NK-92 treated with Interleukin-12 subunit alpha and Interleukin-12 subunit beta, amount 100 ng/mL, for 24 hours (cell line): ENCODE measurements around the gene PLCB2.

Experiments
- DNase-seq: peaks from one replicate; lab custom pipeline; 2025; lab: John Stamatoyannopoulos, UW

PLCB2 gene

DNA sequence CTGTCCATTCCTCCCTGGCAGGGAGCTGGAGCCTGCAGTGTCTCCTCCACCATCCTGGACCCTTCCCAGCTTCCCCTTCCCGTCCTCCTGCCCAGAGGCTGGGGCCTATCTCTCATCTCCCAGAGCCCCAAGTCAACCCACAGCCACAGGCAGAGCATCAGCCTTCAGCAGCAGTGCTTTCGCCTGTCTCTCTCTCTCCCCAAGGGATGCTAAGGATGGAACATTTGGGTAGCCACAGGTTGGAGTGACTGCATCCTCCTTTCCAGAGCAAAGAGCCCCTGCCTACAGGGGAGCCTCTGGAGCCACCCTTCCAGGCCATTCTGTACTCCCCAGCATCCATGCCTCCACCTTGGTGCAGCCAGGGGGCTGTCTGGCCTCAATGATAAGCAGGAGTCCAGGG, 4.2 kb downstream of the PLCB2 start:
- no peak for DNase-seq

DNA sequence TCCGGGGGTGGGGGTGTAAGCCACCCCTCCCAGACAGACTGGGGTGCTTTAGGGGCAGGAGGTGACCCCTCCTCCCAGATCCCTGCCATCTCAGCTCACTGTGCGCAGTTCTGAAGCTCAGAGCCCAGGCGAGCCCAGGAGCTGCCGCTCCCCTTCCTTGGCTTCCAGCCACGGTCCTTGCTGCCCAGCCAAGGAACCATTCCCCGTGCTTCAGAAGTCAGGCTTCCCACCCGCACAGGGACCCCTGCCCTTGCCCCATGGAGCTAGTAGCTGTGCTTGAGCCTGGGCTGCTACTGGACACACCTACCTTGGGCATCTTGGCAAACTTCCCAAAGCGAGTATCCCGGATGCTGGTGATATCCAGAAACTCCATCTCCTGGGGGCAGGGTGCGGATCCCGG, 4.8 kb downstream of the PLCB2 start:
- DNase-seq = no peak

- no peak for DNase-seq
Observed at GRCh38 chr15:40302288-40302886, 5.3 kb downstream of the PLCB2 start.

DNA sequence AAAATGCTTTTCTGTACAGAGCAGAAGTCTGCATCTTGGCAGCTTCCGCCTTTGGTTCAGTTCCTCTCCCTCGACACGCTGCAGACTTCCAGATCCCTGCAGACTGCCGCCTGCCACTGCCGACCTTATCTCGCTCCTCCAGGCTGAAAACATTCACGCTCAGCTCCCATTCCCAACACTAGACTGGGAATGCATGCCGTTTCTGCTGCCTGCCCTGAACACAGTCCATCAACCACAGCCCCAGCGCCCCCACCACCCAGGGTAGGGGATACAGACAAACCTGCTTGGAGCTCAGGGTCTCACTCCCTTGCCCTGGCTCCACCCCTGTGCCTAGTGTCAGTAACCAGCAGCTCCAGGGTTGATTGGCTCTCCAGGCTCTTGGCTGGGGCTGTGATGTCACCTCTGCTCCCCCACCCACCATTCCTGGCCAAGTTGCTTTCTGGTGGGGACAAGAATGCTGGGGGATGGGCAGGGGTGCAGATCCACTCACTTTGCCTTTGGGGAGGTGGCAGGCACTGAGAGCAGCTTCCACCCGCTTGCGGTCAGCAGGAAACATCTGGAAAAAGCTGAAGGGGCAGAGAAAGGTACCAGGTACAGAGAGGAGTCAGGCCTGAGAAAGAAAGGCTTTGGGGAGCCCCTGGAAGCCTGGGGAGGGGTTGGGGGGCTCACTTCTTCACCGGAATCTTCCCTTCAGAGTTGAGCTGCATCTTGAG, 6.1 kb downstream of the PLCB2 start:
- DNase-seq = no peak

- DNase-seq = no peak
Observed at GRCh38 chr15:40300771-40301170, 7.0 kb downstream of the PLCB2 start.

- no peak for DNase-seq
Observed at GRCh38 chr15:40300367-40300766, 7.4 kb downstream of the PLCB2 start.

DNA sequence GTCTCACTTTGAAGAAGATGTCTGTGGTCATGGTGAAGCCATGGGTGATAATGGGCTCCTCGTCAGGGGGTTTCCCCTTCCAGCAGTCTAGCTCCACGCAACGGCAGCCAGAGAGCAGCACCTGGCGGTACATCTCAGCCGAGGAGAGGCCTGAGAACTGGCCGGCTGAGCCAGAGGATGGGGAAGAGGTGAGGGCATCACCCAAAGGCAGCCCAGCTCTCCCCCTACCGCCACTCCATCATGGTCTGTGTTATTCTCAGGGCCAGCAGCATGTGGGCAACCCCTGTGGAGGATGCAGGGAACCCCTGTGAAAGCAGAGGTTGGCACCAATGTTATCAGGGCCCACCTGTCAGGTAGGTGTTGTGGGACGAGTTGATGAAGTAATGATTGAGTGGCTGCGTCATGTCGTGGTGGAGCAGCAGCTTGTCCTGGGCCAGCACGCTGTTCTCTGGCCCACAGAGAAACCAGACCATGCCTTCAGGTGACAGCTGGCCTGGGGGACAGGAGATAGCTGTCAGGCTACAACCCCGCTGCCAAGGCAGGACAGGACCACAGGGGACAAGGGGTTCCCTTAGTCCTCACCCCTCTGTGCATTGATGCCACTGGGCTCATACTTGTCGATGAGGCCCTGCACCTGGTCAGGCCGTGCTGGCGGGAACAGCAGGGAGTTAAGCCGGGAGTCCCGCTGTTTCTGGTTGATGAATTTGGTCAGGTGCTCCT, 9.4 kb downstream of the PLCB2 start:
- no peak for DNase-seq

- DNase-seq = no peak
Observed at GRCh38 chr15:40297356-40297755, 10.4 kb downstream of the PLCB2 start.

- no peak for DNase-seq
Observed at GRCh38 chr15:40296561-40297230, 11.0 kb downstream of the PLCB2 start.

DNA sequence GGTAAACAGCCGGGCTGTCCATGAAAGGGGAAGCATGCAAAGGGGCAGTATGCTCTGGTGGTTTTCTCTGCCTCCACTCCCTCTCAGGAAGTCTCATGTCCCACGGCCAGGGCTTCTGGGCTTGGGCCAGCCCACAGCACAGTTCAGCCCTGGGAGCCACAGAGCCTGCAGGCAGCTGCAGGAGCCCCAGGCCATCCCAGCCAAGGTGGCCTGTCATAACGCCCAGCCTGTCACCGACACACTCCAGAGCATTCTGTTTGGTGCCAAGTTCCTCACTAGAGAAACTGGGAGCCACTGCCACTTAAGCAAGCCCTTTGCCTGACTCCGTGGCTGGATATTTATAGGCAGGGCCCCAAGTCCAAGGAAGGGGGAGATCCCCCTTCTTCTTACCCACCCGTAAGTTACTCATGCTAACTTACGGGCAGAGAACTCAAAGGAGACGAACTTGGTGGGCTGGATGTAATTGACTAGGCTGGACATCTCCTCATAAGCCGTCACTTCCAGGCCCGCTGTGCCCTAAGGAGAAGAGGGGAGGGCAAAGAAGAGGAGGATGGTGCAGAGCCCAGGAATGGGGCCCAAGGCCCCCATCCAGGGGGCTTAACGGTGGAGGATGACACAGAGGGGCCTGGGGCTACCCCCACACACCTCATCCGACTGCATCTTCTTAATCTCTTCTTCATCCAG, 11.7 kb downstream of the PLCB2 start:
- DNase-seq = no peak

- DNase-seq = no peak
Observed at GRCh38 chr15:40295297-40295696, 12.4 kb downstream of the PLCB2 start.

- DNase-seq = no peak
Observed at GRCh38 chr15:40293905-40294895, 13.5 kb downstream of the PLCB2 start.

DNA sequence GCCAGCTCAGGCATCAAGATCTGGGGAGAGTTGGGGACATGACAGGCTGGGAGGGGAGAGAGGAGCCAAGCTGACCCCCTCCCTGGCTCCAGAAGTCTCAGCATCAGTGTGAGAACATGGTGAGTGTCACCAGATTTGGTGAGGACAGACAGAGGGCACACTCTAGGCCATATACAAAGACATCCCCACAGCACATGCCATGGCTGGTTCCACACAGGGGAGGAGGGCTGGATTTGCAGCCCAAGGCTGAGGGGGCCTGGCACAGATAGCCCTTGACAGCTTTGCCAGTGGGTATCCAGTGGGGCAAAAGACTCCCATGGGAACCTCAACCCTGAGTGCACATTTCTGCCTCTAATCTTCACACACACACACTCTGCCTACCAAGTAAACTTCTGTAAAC, 14.7 kb downstream of the PLCB2 start:
- DNase-seq = no peak

GRCh38 chr15:40292246-40292645, 15.5 kb downstream of the PLCB2 start:
- DNase-seq = no peak

- no peak for DNase-seq
Observed at GRCh38 chr15:40290918-40291574, 16.7 kb downstream of the PLCB2 start.

GRCh38 chr15:40290545-40290917, 17.2 kb downstream of the PLCB2 start:
- DNase-seq = no peak

DNA sequence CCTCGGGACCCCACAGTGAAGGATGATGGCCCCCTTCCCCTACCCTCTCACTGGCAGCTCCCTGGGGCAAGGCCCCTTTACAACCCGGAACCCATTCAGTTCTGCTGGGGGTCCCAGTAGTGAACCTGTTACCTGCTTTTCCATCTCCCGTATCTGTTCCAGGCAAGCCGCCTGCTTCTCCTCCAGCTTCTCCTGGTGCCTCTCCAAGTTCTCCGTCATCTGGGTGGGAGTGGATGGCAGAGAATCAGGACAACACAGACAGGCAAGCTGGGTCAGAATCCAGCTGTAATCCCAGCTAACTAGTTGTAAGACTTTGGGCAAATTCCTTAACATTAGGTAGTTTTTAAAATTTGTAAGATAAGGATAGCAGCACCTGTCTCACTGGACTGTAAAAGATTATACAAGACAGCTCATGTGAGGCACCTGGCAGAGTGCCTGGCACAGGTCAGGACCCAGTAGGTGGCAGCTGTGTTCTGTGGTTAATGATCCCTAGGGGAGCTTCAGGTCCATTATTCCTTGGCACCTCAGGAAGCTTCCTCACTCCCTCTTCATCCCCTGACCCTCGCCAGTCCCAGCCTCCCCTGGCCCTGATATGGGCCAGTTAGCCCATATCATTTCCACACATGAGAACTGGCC, 18.5 kb downstream of the PLCB2 start:
- DNase-seq = no peak

- no peak for DNase-seq
Observed at GRCh38 chr15:40287968-40288367, 19.8 kb downstream of the PLCB2 start.

DNA sequence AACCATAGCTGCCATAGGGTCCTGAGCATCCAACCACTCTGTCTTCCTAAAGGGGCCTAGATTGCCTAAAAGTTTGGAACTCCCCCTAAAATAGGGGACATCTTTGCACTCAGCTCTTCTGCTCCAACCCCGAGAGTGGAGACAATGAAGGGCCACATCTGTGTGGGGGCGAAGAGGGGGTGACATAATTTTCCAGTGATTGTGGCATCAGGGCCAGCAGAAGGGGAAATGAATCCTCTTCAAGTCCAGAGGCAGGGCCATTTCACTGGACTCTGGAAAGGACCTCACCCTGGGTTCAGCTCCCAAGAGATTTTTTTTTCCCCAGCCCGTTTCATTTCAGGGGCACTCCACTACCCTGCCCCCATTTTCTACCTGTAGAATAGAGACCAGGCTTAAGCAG, 20.2 kb downstream of the PLCB2 start:
- DNase-seq = no peak

DNA sequence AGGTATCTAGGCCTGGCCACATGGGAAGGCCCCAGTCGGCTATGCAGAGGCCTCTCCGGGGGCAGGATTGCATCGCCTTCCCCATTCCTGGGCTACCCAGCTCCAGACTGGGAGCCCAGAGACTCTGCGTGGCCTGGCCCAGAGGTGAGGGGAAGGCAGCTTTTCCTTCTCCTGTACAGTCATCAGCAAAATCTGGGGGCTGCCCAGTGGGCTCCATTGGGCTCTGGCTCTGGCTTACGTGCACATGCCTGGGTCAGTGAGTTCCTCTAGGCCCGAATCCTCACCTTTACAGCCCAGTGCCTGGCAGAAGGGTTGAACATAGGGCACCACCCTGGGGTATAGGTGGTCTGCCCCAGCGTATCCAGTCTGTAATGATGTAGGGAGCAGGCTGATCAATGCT, 20.9 kb downstream of the PLCB2 start:
- DNase-seq = no peak
